GM23338 (cell line): Measurements from ENCODE around the gene SERF2. TPM values are rescaled to one million over a fixed set of nuclear protein-coding genes. Genes with fewer than 3 reads are reported as not detected.

Experiments used
- ATAC-seq: fragments of 200-7000 bp; cut with Tn5 transposase; 3 replicates; pipeline ENCODE4 v1.9.1; 2020
- DNase-seq: peaks from one replicate; pipeline ENCODE4 v3.0.0-alpha.2; 2015; ENCODE audit warnings: low spot score
- H2AFZ ChIP-seq: fragments of 200-600 bp; sonication (generic); 2 replicates; pipeline ENCODE4 v1.8.0; 2016; ENCODE audit warnings: antibody characterized with exemption, mild to moderate bottlenecking, moderate library complexity
- H3F3A ChIP-seq: fragments of 200-600 bp; sonication (generic); replicated peaks from 2 replicates; pipeline ENCODE4 v1.8.0; 2017; ENCODE audit warnings: antibody characterized with exemption, mixed run types, low read depth
- H3K27ac ChIP-seq: fragments of 200-600 bp; sonication (generic); 2 replicates; pipeline ENCODE4 v1.6.1; 2016; ENCODE audit warnings: low read depth
- H3K27me3 ChIP-seq: fragments of 200-600 bp; sonication (generic); 2 replicates; pipeline ENCODE4 v1.8.0; 2016; ENCODE audit warnings: mild to moderate bottlenecking, mixed run types, moderate library complexity; ENCODE audit not compliant: insufficient read depth
- H3K36me3 ChIP-seq: fragments of 200-600 bp; sonication (generic); 2 replicates; pipeline ENCODE4 v1.8.0; 2016; ENCODE audit warnings: mild to moderate bottlenecking; ENCODE audit not compliant: insufficient read depth
- H3K4me1 ChIP-seq: fragments of 200-600 bp; sonication (generic); 2 replicates; pipeline ENCODE4 v1.8.0; 2016; ENCODE audit warnings: mild to moderate bottlenecking, moderate library complexity; ENCODE audit not compliant: insufficient read depth
- H3K4me2 ChIP-seq: fragments of 200-600 bp; sonication (generic); 2 replicates; pipeline ENCODE4 v1.7.1; 2017; ENCODE audit warnings: mixed run types
- H3K4me3 ChIP-seq: fragments of 200-600 bp; sonication (generic); 2 replicates; pipeline ENCODE4 v1.6.1; 2016; ENCODE audit warnings: mixed run types
- H3K79me2 ChIP-seq: fragments of 200-600 bp; sonication (generic); replicated peaks from 2 replicates; pipeline ENCODE4 v1.8.0; 2017; ENCODE audit warnings: mild to moderate bottlenecking; ENCODE audit not compliant: insufficient read depth
- H3K9me2 ChIP-seq: fragments of 200-600 bp; sonication (generic); 2 replicates; pipeline ENCODE4 v1.8.0; 2017; ENCODE audit not compliant: insufficient read depth
- H4K20me1 ChIP-seq: fragments of 200-600 bp; sonication (generic); replicated peaks from 2 replicates; pipeline ENCODE4 v1.8.0; 2017; ENCODE audit warnings: mild to moderate bottlenecking; ENCODE audit not compliant: insufficient read depth
- H3K27ac Mint-ChIP-seq: 2 replicates; pipeline ENCODE4 v1.8.0; 2020; ENCODE audit warnings: inconsistent platforms, mild to moderate bottlenecking, moderate library complexity, mixed read lengths
- H3K27me3 Mint-ChIP-seq: 3 replicates; pipeline ENCODE4 v1.8.0; 2022; ENCODE audit warnings: low read depth, mild to moderate bottlenecking, moderate library complexity, mixed read lengths, inconsistent platforms; ENCODE audit not compliant: insufficient read depth, poor library complexity
- H3K36me3 Mint-ChIP-seq: 3 replicates; pipeline ENCODE4 v1.8.0; 2021; ENCODE audit warnings: low read depth, mild to moderate bottlenecking, inconsistent platforms, moderate library complexity, mixed read lengths
- H3K4me1 Mint-ChIP-seq: 3 replicates; pipeline ENCODE4 v1.8.0; 2020; ENCODE audit warnings: mild to moderate bottlenecking, inconsistent platforms, mixed read lengths
- H3K4me3 Mint-ChIP-seq: 3 replicates; pipeline ENCODE4 v1.8.0; 2021; ENCODE audit warnings: moderate library complexity, mild to moderate bottlenecking, inconsistent platforms, mixed read lengths
- H3K9me3 Mint-ChIP-seq: 3 replicates; pipeline ENCODE4 v1.8.0; 2020; ENCODE audit warnings: moderate library complexity, mild to moderate bottlenecking, inconsistent platforms, mixed read lengths
- CREB1 ChIP-seq: fragments of 250-450 bp; sonication (Bioruptor Pico); IDR thresholded peaks from 2 replicates; pipeline ENCODE4 v1.5.0; 2020; ENCODE audit warnings: low read depth, mild to moderate bottlenecking, moderate library complexity
- CTCF ChIP-seq, 2 experiments: fragments of 200-600 bp in 1 of 2; sonication (generic) in 1 of 2; conservative IDR thresholded peaks; 2 replicates each; pipeline versions ENCODE4 v1.5.1 to v1.6.1; 2016 to 2017; ENCODE audit warnings: antibody characterized with exemption in 2 of 2, low read depth in 2 of 2, mild to moderate bottlenecking in 2 of 2, moderate library complexity in 1 of 2
- ETS1 ChIP-seq: IDR thresholded peaks from 2 replicates; pipeline ENCODE4 v1.6.1; 2016; ENCODE audit warnings: antibody characterized with exemption
- EZH2 ChIP-seq: fragments of 200-600 bp; sonication (generic); IDR thresholded peaks from one replicate; pipeline ENCODE4 v1.8.0; 2017; ENCODE audit warnings: antibody characterized with exemption, mild to moderate bottlenecking, low read depth; ENCODE audit not compliant: unreplicated experiment
- EZH2phosphoT487 ChIP-seq: fragments of 200-600 bp; sonication (generic); IDR thresholded peaks from one replicate; pipeline ENCODE4 v1.8.1; 2018; ENCODE audit warnings: antibody characterized with exemption; ENCODE audit not compliant: unreplicated experiment
- JUNB ChIP-seq: IDR thresholded peaks from one replicate; pipeline ENCODE4 v1.6.1; 2016; ENCODE audit warnings: antibody characterized with exemption; ENCODE audit not compliant: unreplicated experiment
- NANOG ChIP-seq: IDR thresholded peaks from 2 replicates; pipeline ENCODE4 v1.6.1; 2016; ENCODE audit warnings: antibody characterized with exemption, borderline replicate concordance
- POLR2AphosphoS5 ChIP-seq: IDR thresholded peaks from 2 replicates; pipeline ENCODE4 v1.6.1; 2016; ENCODE audit warnings: antibody characterized with exemption, low read depth
- REST ChIP-seq: IDR thresholded peaks from one replicate; pipeline ENCODE4 v1.6.1; 2018; ENCODE audit warnings: antibody characterized with exemption; ENCODE audit not compliant: unreplicated experiment
- STAT1 ChIP-seq: IDR thresholded peaks from one replicate; pipeline ENCODE4 v1.6.1; 2016; ENCODE audit warnings: antibody characterized with exemption; ENCODE audit not compliant: unreplicated experiment
- ZNF114 ChIP-seq: fragments of 250-450 bp; sonication (Bioruptor Pico); IDR thresholded peaks from 2 replicates; pipeline ENCODE4 v1.5.0; 2020; ENCODE audit warnings: mild to moderate bottlenecking, moderate library complexity
- ZNF331 ChIP-seq: fragments of 250-450 bp; sonication (Bioruptor Pico); IDR thresholded peaks from 2 replicates; pipeline ENCODE4 v1.5.0; 2020; ENCODE audit warnings: low read depth, mild to moderate bottlenecking, moderate library complexity
- ZNF462 ChIP-seq: fragments of 250-450 bp; sonication (Bioruptor Pico); IDR thresholded peaks from 2 replicates; pipeline ENCODE4 v1.5.0; 2020; ENCODE audit warnings: mild to moderate bottlenecking, moderate library complexity
- polyA plus RNA-seq: library from polyadenylated mRNA; unstranded; fragments of >200 nt; fragmentation: Nextera tagmentation; extraction: Ambion mirVana; gene quantifications from 2 replicates; pipeline ENCODE4 v1.2.1, GENCODE V29; 2016
- total RNA-seq: library from RNA; depleted of rRNA; stranded (reverse); fragments of >200 nt; shearing (Covaris generic); gene quantifications from 2 replicates; pipeline ENCODE4 v1.2.3, GENCODE V29; 2014

SERF2 gene
- total and polyA plus RNA-seq, 2 experiments from 2014 or later: 460 to 2,602 TPM

GRCh38 chr15:43779016-43779415 lies 13.1 kb upstream of the SERF2 start:
- H3K4me1 ChIP-seq: peaks cover 11% of the 10 kb centered on the region
- H3K9me3 Mint-ChIP-seq: no peaks in the 10 kb centered on the region; the same call in 2 of the 3 replicates
- H4K20me1 ChIP-seq: peaks cover 3% of the 10 kb centered on the region; the same call in 1 of the 2 replicates
- no peak overlapping the region for H3K27ac Mint-ChIP-seq
- H3K4me1 Mint-ChIP-seq: peaks cover 17% of the 10 kb centered on the region
- H3K27me3 ChIP-seq: no peaks in the 10 kb centered on the region
- H3K36me3 Mint-ChIP-seq: peaks cover 3% of the 10 kb centered on the region; the same call in 2 of the 3 replicates
- no peak for ATAC-seq
- H3K36me3 ChIP-seq: no peaks in the 10 kb centered on the region
- H3F3A ChIP-seq: peaks cover 24% of the 10 kb centered on the region; the same call in 1 of the 2 replicates
- no peak overlapping the region for H3K4me3 ChIP-seq
- no peaks in the 10 kb centered on the region for H3K79me2 ChIP-seq
- no peak overlapping the region; the same call in 2 of the 3 replicates for H3K4me3 Mint-ChIP-seq
- H2AFZ ChIP-seq: no peak overlapping the region
- TF ChIP-seq ZNF114 (CRISPR knock-in tag): no peak
- no peak for TF ChIP-seq EZH2
- no peak for TF ChIP-seq CTCF (conservative IDR thresholded peaks at IDR 0.05; ENCODE audit: low read depth in 2 of 2)
- TF ChIP-seq NANOG: no peak
- no peak for TF ChIP-seq ETS1
- TF ChIP-seq ZNF462 (CRISPR knock-in tag): no peak
- no peak for TF ChIP-seq STAT1
- no peak for TF ChIP-seq ZNF331 (CRISPR knock-in tag)
- TF ChIP-seq EZH2phosphoT487: no peak
- TF ChIP-seq CREB1 (CRISPR knock-in tag): no peak
- no peak for TF ChIP-seq JUNB
- TF ChIP-seq REST: no peak
- no peak for TF ChIP-seq POLR2AphosphoS5
- no peak overlapping the region for H3K4me2 ChIP-seq
- no peaks in the 10 kb centered on the region for H3K9me2 ChIP-seq
- peaks cover 19% of the 10 kb centered on the region for H3K27me3 Mint-ChIP-seq
- no peak for DNase-seq
- no peak overlapping the region for H3K27ac ChIP-seq
